Measurements from ENCODE around the gene PAK3.

PAK3 gene

DNA sequence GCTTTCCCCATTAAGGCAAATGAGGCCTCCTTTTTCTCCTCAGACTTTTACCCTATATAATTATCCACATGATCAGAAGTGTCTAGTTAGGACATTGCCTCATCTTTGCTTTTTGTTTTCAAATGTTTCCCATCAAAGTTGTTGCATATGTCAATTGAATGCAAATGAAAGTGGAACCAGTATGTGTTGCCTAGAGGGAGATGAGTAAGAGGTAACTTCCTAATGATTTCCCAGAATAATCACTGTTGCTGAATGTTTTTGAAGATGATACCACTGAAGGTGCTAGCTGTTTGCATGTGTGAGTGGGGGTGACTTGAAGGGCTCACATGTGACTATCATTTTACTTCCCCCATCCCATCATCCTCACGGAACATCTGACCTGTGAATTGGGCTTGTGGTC lies 33.9 kb downstream of the PAK3 start:
- H3K4me1 ChIP-seq (ENCODE audit: control insufficient read depth, insufficient read depth, low read length) = no peaks in the 10 kb centered on the region
- peaks cover 0 to 2% of the 10 kb centered on the region in 2 donors for H3K27me3 ChIP-seq (ENCODE audit: control insufficient read depth in 1 of 2, insufficient read depth in 2 of 2, low read length in 2 of 2)
- H3K27ac ChIP-seq (ENCODE audit: low read length) = no peak overlapping the region
- no peak overlapping the region for H3K4me3 ChIP-seq (ENCODE audit: low read length in 2 of 2)
- no peak overlapping the region for H3K9ac ChIP-seq (ENCODE audit: low read length in 2 of 2)
- no peaks in the 10 kb centered on the region for H3K36me3 ChIP-seq (ENCODE audit: control insufficient read depth in 2 of 2, insufficient read depth in 2 of 2, low read length in 2 of 2)
- H3K9me3 ChIP-seq (ENCODE audit: control insufficient read depth in 2 of 2, low read length in 2 of 2) = no peaks in the 10 kb centered on the region

DNA sequence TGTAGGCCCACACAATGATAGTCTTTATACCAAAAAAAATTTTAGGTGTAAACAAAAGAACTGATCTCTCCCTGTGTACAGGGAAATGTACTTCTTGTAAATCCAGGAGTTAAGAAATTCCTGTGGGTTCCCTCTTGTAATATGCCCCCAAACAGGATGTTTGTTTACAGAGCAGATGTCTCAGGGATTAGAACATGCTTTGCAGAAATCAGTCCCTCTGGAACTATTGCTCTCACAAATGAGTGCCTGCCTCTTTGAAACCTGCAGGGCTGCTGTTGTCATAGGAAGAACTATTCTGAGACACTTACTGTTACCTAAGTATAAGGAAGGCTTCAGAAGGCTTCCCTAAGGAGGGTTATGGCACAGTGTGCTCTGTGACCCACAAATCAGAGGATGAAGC lies 35.6 kb downstream of the PAK3 start:
- no peak overlapping the region for H3K27ac ChIP-seq (ENCODE audit: low read length)
- H3K27me3 ChIP-seq (ENCODE audit: control insufficient read depth in 1 of 2, insufficient read depth in 2 of 2, low read length in 2 of 2) = peaks cover 0 to 2% of the 10 kb centered on the region in 2 donors
- no peaks in the 10 kb centered on the region for H3K36me3 ChIP-seq (ENCODE audit: control insufficient read depth in 2 of 2, insufficient read depth in 2 of 2, low read length in 2 of 2)
- H3K4me3 ChIP-seq (ENCODE audit: low read length in 2 of 2) = no peak overlapping the region
- no peaks in the 10 kb centered on the region for H3K9me3 ChIP-seq (ENCODE audit: control insufficient read depth in 2 of 2, low read length in 2 of 2)
- H3K9ac ChIP-seq (ENCODE audit: low read length in 2 of 2) = no peak overlapping the region
- H3K4me1 ChIP-seq (ENCODE audit: control insufficient read depth, insufficient read depth, low read length) = no peaks in the 10 kb centered on the region

GRCh38 chrX:111133389-111133788 lies 37.4 kb downstream of the PAK3 start:
- Histone ChIP-seq H3K27me3 (ENCODE audit: control insufficient read depth in 1 of 2, insufficient read depth in 2 of 2, low read length in 2 of 2) (peaks cover 0 to 9% of the 10 kb centered on the region in 2 donors), H3K9me3 (ENCODE audit: control insufficient read depth in 2 of 2, low read length in 2 of 2) (no peaks in the 10 kb centered on the region), H3K27ac (ENCODE audit: low read length) (no peak overlapping the region), H3K4me3 (ENCODE audit: low read length in 2 of 2) (no peak overlapping the region), H3K4me1 (ENCODE audit: control insufficient read depth, insufficient read depth, low read length) (no peaks in the 10 kb centered on the region), H3K9ac (ENCODE audit: low read length in 2 of 2) (no peak overlapping the region), H3K36me3 (ENCODE audit: control insufficient read depth in 2 of 2, insufficient read depth in 2 of 2, low read length in 2 of 2) (no peaks in the 10 kb centered on the region)

DNA sequence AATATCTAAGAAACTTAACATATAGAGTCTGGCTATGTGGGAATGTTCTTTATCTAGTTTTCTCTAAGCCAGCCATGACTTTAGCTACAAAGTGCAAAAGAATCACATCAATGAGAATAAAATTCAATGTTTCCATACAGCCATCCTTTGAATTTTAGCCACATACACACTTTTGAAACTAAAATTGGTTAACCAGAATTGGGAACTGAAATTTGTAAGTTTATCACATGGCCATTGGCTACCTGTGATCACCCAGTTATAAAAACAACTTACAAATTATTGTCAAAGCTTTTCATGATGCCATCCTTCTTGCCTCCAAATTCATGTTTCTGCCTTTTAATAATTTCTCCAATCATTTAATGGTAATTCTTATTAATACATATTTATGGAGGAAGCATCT lies 49.9 kb downstream of the PAK3 start:
- peaks cover 0 to 3% of the 10 kb centered on the region in 2 donors for H3K27me3 ChIP-seq (ENCODE audit: control insufficient read depth in 1 of 2, insufficient read depth in 2 of 2, low read length in 2 of 2)
- H3K4me3 ChIP-seq (ENCODE audit: low read length in 2 of 2) = no peak overlapping the region
- no peaks in the 10 kb centered on the region for H3K4me1 ChIP-seq (ENCODE audit: control insufficient read depth, insufficient read depth, low read length)
- no peak overlapping the region for H3K9ac ChIP-seq (ENCODE audit: low read length in 2 of 2)
- no peak overlapping the region for H3K27ac ChIP-seq (ENCODE audit: low read length)
- no peaks in the 10 kb centered on the region for H3K36me3 ChIP-seq (ENCODE audit: control insufficient read depth in 2 of 2, insufficient read depth in 2 of 2, low read length in 2 of 2)
- no peaks in the 10 kb centered on the region for H3K9me3 ChIP-seq (ENCODE audit: control insufficient read depth in 2 of 2, low read length in 2 of 2)

GRCh38 chrX:111151764-111152163 lies 55.8 kb downstream of the PAK3 start:
- Histone ChIP-seq H3K27ac (ENCODE audit: low read length) (no peak overlapping the region), H3K27me3 (ENCODE audit: control insufficient read depth in 1 of 2, insufficient read depth in 2 of 2, low read length in 2 of 2) (no peaks in the 10 kb centered on the region), H3K9ac (ENCODE audit: low read length in 2 of 2) (no peak overlapping the region), H3K36me3 (ENCODE audit: control insufficient read depth in 2 of 2, insufficient read depth in 2 of 2, low read length in 2 of 2) (no peaks in the 10 kb centered on the region), H3K9me3 (ENCODE audit: control insufficient read depth in 2 of 2, low read length in 2 of 2) (no peaks in the 10 kb centered on the region), H3K4me3 (ENCODE audit: low read length in 2 of 2) (no peak overlapping the region), H3K4me1 (ENCODE audit: control insufficient read depth, insufficient read depth, low read length) (no peaks in the 10 kb centered on the region)

DNA sequence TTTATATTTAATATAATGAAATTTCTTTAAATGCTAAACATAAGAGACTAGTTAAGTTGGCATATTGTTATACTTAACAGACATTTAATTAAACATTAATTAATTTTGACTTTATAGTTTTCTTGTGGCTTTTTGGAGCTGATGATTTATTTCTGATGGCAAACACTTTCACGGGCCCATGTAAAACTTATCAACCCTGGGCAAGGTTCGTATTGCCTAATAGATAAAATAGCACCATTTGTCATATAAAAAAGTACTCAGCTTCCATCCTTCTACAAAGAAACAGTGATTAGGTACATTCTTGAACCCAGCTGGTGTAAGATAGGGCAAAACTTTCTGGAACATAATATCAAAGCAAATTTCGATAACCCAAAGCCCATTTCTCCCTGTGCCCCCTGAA lies 63.2 kb downstream of the PAK3 start:
- Histone ChIP-seq H3K27me3 (ENCODE audit: control insufficient read depth in 1 of 2, insufficient read depth in 2 of 2, low read length in 2 of 2) (no peaks in the 10 kb centered on the region), H3K36me3 (ENCODE audit: control insufficient read depth in 2 of 2, insufficient read depth in 2 of 2, low read length in 2 of 2) (no peaks in the 10 kb centered on the region), H3K4me3 (ENCODE audit: low read length in 2 of 2) (no peak overlapping the region), H3K27ac (ENCODE audit: low read length) (no peak overlapping the region), H3K9ac (ENCODE audit: low read length in 2 of 2) (no peak overlapping the region), H3K4me1 (ENCODE audit: control insufficient read depth, insufficient read depth, low read length) (no peaks in the 10 kb centered on the region), H3K9me3 (ENCODE audit: control insufficient read depth in 2 of 2, low read length in 2 of 2) (no peaks in the 10 kb centered on the region)

- Histone ChIP-seq H3K9me3 (ENCODE audit: control insufficient read depth in 2 of 2, low read length in 2 of 2) (no peaks in the 10 kb centered on the region), H3K4me3 (ENCODE audit: low read length in 2 of 2) (no peak overlapping the region), H3K36me3 (ENCODE audit: control insufficient read depth in 2 of 2, insufficient read depth in 2 of 2, low read length in 2 of 2) (no peaks in the 10 kb centered on the region), H3K27me3 (ENCODE audit: control insufficient read depth in 1 of 2, insufficient read depth in 2 of 2, low read length in 2 of 2) (peaks cover 0 to under 1% of the 10 kb centered on the region in 2 donors), H3K27ac (ENCODE audit: low read length) (no peak overlapping the region), H3K9ac (ENCODE audit: low read length in 2 of 2) (no peak overlapping the region), H3K4me1 (ENCODE audit: control insufficient read depth, insufficient read depth, low read length) (no peaks in the 10 kb centered on the region)
These were observed 68.7 kb downstream of the PAK3 start for GRCh38 chrX:111164728-111165127.

DNA sequence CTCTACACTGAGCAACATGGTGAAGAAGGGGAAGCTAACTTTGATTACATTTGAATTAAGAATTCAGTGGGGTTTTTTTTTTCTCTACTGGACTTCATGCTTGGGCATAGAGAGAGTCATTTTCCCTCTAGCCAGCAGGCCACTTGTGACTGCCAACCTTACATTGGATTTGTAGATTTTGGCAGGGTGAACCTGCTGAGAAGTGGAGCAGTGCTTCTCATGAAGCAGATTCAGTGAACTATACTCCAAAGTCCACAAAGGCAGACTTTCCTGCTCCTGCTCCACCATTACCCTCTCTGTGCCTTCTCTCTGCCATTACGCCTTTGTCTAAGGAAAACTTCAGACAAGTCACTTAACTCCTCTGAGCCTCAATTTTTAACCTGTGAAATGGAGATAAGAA lies 69.9 kb downstream of the PAK3 start:
- Histone ChIP-seq H3K4me1 (ENCODE audit: control insufficient read depth, insufficient read depth, low read length) (no peaks in the 10 kb centered on the region), H3K9me3 (ENCODE audit: control insufficient read depth in 2 of 2, low read length in 2 of 2) (no peaks in the 10 kb centered on the region), H3K27me3 (ENCODE audit: control insufficient read depth in 1 of 2, insufficient read depth in 2 of 2, low read length in 2 of 2) (peaks cover 0 to 4% of the 10 kb centered on the region in 2 donors), H3K4me3 (ENCODE audit: low read length in 2 of 2) (no peak overlapping the region), H3K27ac (ENCODE audit: low read length) (no peak overlapping the region), H3K36me3 (ENCODE audit: control insufficient read depth in 2 of 2, insufficient read depth in 2 of 2, low read length in 2 of 2) (no peaks in the 10 kb centered on the region), H3K9ac (ENCODE audit: low read length in 2 of 2) (no peak overlapping the region)

DNA sequence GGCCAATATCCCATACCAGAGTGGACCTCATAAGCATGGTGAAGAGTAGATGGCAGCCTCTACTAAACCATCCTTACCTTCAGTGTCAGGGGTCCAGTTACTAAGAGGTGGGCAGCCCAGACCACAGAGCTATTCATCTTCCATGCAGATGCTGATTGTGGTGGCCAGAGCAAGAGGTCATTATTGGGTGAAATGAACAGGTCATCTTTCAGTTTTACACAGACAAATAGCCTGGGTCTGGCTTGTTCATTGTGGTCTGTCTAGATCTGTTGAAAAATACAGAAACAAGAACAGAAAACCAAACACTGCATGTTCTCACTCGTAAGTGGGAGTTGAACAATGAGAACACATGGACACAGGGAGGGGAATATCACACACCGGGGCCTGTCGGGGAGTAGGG lies 71.3 kb downstream of the PAK3 start:
- Histone ChIP-seq H3K4me3 (ENCODE audit: low read length in 2 of 2) (no peak overlapping the region), H3K9ac (ENCODE audit: low read length in 2 of 2) (no peak overlapping the region), H3K4me1 (ENCODE audit: control insufficient read depth, insufficient read depth, low read length) (no peaks in the 10 kb centered on the region), H3K9me3 (ENCODE audit: control insufficient read depth in 2 of 2, low read length in 2 of 2) (no peaks in the 10 kb centered on the region), H3K36me3 (ENCODE audit: control insufficient read depth in 2 of 2, insufficient read depth in 2 of 2, low read length in 2 of 2) (no peaks in the 10 kb centered on the region), H3K27ac (ENCODE audit: low read length) (no peak overlapping the region), H3K27me3 (ENCODE audit: control insufficient read depth in 1 of 2, insufficient read depth in 2 of 2, low read length in 2 of 2) (peaks cover 0 to 4% of the 10 kb centered on the region in 2 donors)

DNA sequence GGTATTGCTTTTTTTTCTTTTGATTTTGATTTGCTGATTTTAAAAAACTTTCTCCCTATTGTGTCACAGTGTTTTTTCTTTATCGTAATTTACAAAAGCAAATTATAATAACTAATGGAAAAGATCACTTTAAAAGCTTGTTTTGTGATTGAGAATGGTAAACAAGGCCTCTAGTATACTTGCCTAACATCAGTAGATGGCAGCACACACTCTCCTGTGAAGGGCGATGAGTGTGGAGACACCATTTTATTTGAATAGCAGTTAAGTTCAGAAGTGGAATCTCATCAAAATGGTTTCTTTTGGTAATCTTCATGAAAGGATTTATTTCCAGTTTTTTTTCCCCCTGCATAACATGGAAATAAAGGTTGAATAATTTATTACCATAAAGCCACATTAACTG lies 72.3 kb downstream of the PAK3 start:
- Histone ChIP-seq H3K9me3 (ENCODE audit: control insufficient read depth in 2 of 2, low read length in 2 of 2) (no peaks in the 10 kb centered on the region), H3K4me1 (ENCODE audit: control insufficient read depth, insufficient read depth, low read length) (no peaks in the 10 kb centered on the region), H3K36me3 (ENCODE audit: control insufficient read depth in 2 of 2, insufficient read depth in 2 of 2, low read length in 2 of 2) (no peaks in the 10 kb centered on the region), H3K9ac (ENCODE audit: low read length in 2 of 2) (no peak overlapping the region), H3K27me3 (ENCODE audit: control insufficient read depth in 1 of 2, insufficient read depth in 2 of 2, low read length in 2 of 2) (peaks cover 0 to 4% of the 10 kb centered on the region in 2 donors), H3K27ac (ENCODE audit: low read length) (no peak overlapping the region), H3K4me3 (ENCODE audit: low read length in 2 of 2) (no peak overlapping the region)

GRCh38 chrX:111169141-111169540 lies 73.2 kb downstream of the PAK3 start:
- Histone ChIP-seq H3K9me3 (ENCODE audit: control insufficient read depth in 2 of 2, low read length in 2 of 2) (no peaks in the 10 kb centered on the region), H3K27me3 (ENCODE audit: control insufficient read depth in 1 of 2, insufficient read depth in 2 of 2, low read length in 2 of 2) (peaks cover 0 to 4% of the 10 kb centered on the region in 2 donors), H3K36me3 (ENCODE audit: control insufficient read depth in 2 of 2, insufficient read depth in 2 of 2, low read length in 2 of 2) (no peaks in the 10 kb centered on the region), H3K4me3 (ENCODE audit: low read length in 2 of 2) (no peak overlapping the region), H3K9ac (ENCODE audit: low read length in 2 of 2) (no peak overlapping the region), H3K4me1 (ENCODE audit: control insufficient read depth, insufficient read depth, low read length) (no peaks in the 10 kb centered on the region), H3K27ac (ENCODE audit: low read length) (no peak overlapping the region)

Measured in stomach smooth muscle (tissue), 2 donors.